Muscle of leg (tissue), 11 donors: Measurements from ENCODE around the gene TMEM212. TPM values are rescaled to one million over a fixed set of nuclear protein-coding genes. Genes with fewer than 3 reads are reported as not detected.
A peak's percentile ranks its signal among the peaks of the same experiment; 100 is the strongest.

Experiments
- DNase-seq: peaks from one replicate; pipeline ENCODE4 v3.0.0; 2013
- H3K27ac ChIP-seq: one replicate; pipeline ENCODE4 v1.5.1; 2013; ENCODE audit warnings: mild to moderate bottlenecking, low read length, control low read depth
- H3K27me3 ChIP-seq: one replicate; pipeline ENCODE4 v1.6.1; 2013; ENCODE audit warnings: low read length; ENCODE audit not compliant: control insufficient read depth, insufficient read depth
- H3K36me3 ChIP-seq: one replicate; pipeline ENCODE4 v1.6.1; 2013; ENCODE audit warnings: low read length; ENCODE audit not compliant: control insufficient read depth, insufficient read depth
- H3K4me1 ChIP-seq: one replicate; pipeline ENCODE4 v1.6.1; 2013; ENCODE audit warnings: low read length; ENCODE audit not compliant: control insufficient read depth, insufficient read depth
- H3K4me3 ChIP-seq: one replicate; pipeline ENCODE4 v1.5.1; 2013; ENCODE audit warnings: low read length, control low read depth
- H3K9me3 ChIP-seq: replicated peaks from 2 replicates; pipeline ENCODE4 v1.6.1; 2013; ENCODE audit warnings: low read depth, low read length; ENCODE audit not compliant: control insufficient read depth
- WGBS: methylation state at CpG from one replicate; pipeline ENCODE4 v1.1.5; 2013; ENCODE audit warnings: missing lambda C conversion rate; ENCODE audit not compliant: insufficient coverage; 5-methylcytosine and 5-hydroxymethylcytosine counted together
- polyA plus RNA-seq, 8 donors: library from polyadenylated mRNA; unstranded; fragments of 120-200 nt; gene quantifications; one replicate each; pipeline versions ENCODE4 v1.2.1 to v1.2.3, GENCODE V29; 2013; ENCODE audit warnings: inconsistent platforms in 1 of 8, low replicate concordance in 1 of 8; ENCODE audit not compliant: insufficient read length in 8 of 8, insufficient read depth in 1 of 8
- total RNA-seq: library from RNA; stranded (reverse); fragments of 120-200 nt; gene quantifications from one replicate; pipeline ENCODE4 v1.2.4, GENCODE V29; 2013

The TMEM212 gene
- total and polyA plus RNA-seq, 9 donors, result 0.06 to 0.34 (median 0.12) TPM; not detected in 3

DNA sequence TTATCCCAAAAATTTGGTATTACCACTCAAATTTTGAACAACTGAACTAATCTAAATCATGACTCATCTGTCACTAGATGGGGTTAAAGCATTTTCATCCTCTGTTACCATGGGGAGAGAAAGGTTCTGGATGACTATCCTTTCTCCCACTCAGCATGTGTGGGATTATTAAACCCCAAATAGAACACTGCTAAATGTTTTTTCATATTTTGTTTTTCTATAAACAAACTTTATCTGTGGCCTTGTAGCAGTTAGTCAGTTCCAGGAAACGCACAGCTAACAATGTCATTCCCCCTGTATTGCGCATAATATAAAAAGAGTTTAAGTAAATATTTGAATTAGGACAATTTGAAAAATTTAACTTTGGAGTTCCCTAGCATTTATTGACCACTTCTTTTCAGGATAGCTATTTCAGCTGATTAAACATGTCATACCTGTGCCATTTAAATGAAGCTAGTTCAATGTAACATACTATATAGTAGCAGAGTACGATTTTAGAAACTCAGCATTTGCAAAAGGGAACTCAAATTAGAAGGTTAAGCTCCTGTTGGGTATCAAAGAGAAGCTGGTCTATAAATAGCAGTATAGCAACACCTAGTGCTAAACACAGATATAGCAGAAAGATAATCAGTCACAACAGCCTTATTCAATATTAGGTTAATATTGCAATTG lies 9.2 kb upstream of the TMEM212 start:
- Histone ChIP-seq H3K9me3 (no peaks in the 10 kb centered on the region), H3K4me3 (no peak overlapping the region), H3K4me1 (peaks cover 11% of the 10 kb centered on the region), H3K27me3 (no peaks in the 10 kb centered on the region), H3K27ac (peak overlapping the region; percentile 74), H3K36me3 (no peaks in the 10 kb centered on the region)
- DNase-seq, result peak; percentile 73
- no CpG with 5 or more reads among the region's 3 CpGs for WGBS

DNA sequence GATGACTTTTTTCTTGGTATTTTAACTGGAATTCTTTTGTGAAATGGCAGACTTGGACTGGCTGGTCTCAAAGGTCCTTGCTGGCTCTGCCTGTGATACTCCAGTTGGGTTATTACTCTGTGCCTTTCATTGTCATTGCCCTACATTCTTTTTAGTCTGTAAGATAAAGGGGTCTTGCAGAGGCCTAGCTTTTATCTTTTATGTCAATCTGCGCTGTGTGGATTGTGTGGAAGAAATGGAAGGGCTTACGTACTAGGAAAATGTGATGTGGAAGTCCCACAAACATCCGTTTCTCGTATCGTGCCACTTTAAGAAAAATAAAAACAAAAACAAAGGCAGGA lies 8.7 kb upstream of the TMEM212 start:
- H3K36me3 ChIP-seq, result no peaks in the 10 kb centered on the region
- H3K27ac ChIP-seq, result peak overlapping the region; percentile 1
- H3K27me3 ChIP-seq, result no peaks in the 10 kb centered on the region
- no peak overlapping the region for H3K4me3 ChIP-seq
- no peak for DNase-seq
- H3K9me3 ChIP-seq, result no peaks in the 10 kb centered on the region
- H3K4me1 ChIP-seq, result peaks cover 13% of the 10 kb centered on the region
- no CpG with 5 or more reads among the region's 5 CpGs for WGBS

DNA sequence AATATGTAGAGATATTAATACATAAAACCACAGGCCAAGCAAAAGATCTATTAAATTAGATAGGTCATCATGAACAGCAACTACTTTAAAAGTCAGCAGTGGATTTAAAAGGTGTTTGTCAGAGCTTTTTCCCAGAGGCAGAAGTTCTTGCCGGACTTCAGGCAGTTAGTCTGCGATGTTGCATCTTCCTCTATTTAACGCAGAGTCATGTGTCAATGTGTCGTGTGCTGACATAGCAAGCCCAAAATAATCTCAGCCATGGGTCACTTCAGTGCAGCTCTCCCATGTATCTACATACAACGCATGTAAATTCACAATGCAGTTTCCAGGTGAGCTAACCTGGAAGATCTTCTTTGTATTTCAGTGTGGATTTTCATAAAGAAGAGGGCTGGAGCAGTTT lies 8.0 kb upstream of the TMEM212 start:
- H3K9me3 ChIP-seq, result no peaks in the 10 kb centered on the region
- H3K27me3 ChIP-seq, result no peaks in the 10 kb centered on the region
- 53% methylated on average over 3 of the region's 5 CpGs for WGBS
- no peak overlapping the region for H3K4me3 ChIP-seq
- peaks cover 7% of the 10 kb centered on the region for H3K4me1 ChIP-seq
- H3K27ac ChIP-seq, result no peak overlapping the region
- peak; percentile 71 for DNase-seq
- H3K36me3 ChIP-seq, result no peaks in the 10 kb centered on the region

DNA sequence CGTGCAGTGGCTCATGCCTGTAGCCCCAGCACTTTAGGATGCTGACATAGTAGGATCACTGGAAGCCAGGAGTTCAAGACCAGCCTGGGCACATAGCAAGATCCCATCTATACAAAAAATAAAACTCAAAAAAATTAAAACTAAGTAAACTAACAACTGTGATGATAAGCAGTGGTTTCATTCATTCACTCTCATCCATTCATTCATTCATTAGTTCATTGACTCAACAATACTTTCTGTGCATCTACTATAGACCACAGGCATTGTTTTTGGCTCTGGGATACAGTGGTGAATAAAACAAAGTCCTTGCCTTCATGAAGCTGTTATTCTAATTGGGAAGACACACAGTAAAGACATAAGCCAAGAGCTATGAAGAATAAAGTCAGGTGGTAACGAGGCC lies 7.5 kb upstream of the TMEM212 start:
- DNase-seq, result no peak
- no peak overlapping the region for H3K27ac ChIP-seq
- H3K4me3 ChIP-seq, result no peak overlapping the region
- no peaks in the 10 kb centered on the region for H3K36me3 ChIP-seq
- H3K4me1 ChIP-seq, result peaks cover 8% of the 10 kb centered on the region
- WGBS, result 86% methylated on average over 2 of the region's 2 CpGs
- no peaks in the 10 kb centered on the region for H3K27me3 ChIP-seq
- H3K9me3 ChIP-seq, result no peaks in the 10 kb centered on the region

DNA sequence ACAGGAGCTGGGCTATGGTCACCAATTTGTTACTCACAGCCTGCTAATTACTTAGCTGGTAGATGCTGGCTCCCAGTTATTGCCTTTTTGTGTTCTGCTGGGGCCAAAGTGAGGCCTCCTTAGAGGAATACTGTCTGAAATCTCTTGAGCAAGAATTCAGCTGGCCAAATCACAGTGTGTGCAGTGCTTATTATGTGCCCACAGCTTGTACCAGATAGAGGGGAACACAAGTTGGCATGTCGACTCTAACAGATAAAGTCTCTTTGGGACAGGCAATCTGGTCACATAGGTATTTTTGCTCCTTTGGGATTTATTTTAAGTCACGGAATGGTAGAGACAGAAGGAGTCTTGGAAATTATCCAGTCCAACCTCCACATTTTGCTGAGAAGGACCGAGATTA lies 6.3 kb upstream of the TMEM212 start:
- Histone ChIP-seq H3K27ac (no peak overlapping the region), H3K27me3 (no peaks in the 10 kb centered on the region), H3K4me1 (peaks cover 12% of the 10 kb centered on the region), H3K4me3 (no peak overlapping the region), H3K9me3 (no peaks in the 10 kb centered on the region), H3K36me3 (no peaks in the 10 kb centered on the region)
- WGBS, result no CpG with 5 or more reads among the region's 3 CpGs
- no peak for DNase-seq

DNA sequence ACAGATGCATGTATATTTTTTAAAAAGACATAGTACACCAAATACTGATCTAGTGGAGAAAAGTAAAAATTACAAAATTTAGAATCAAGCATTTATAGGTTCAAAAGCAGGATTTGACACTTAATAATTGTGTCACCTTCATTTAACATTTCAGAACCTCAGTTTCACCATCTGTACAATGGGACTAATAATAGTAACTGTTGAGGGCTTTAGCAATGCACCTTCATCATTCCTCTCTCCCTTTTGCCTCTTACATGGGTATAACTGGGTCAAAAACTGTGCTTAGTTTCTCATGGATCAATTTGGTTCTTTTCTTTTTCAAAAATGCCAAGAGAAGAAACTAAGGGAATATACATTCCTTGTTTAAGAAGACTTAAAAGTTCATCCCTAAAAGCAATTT lies 5.5 kb upstream of the TMEM212 start:
- no peak for DNase-seq
- Histone ChIP-seq H3K27me3 (no peaks in the 10 kb centered on the region), H3K27ac (peak overlapping the region; percentile 86), H3K4me1 (peaks cover 12% of the 10 kb centered on the region), H3K4me3 (no peak overlapping the region), H3K36me3 (no peaks in the 10 kb centered on the region), H3K9me3 (no peaks in the 10 kb centered on the region)

DNA sequence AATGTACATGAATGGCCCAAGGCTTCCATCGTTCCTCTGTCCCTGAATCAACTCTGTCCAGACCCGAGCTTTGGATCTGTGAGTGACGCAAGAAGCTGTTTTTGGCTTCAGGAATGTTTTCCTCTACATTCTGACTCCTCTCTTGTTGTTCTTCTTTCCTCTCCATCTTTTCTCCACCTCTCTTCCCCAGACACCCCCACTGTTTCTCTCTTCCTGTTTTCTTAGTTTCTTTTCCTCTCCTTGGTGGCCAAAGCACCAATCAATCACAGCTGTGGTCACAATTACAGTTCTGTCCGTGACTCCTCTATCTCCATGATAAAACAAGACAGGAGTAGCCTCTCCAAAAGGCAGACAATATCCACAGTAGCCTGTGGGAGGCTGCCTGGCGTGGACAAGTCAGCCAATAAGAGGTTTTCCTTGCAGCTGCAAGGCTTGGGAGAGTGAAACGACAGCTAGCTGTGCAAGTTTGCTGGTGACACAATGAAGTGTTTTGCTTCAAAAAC lies 4.9 kb upstream of the TMEM212 start:
- Histone ChIP-seq H3K4me3 (peak overlapping the region; percentile 4), H3K27me3 (no peaks in the 10 kb centered on the region), H3K9me3 (no peaks in the 10 kb centered on the region), H3K27ac (peak overlapping the region; percentile 86), H3K4me1 (peaks cover 15% of the 10 kb centered on the region), H3K36me3 (no peaks in the 10 kb centered on the region)
- 9% methylated on average over 6 of the region's 6 CpGs for WGBS
- peak; percentile 94 for DNase-seq

DNA sequence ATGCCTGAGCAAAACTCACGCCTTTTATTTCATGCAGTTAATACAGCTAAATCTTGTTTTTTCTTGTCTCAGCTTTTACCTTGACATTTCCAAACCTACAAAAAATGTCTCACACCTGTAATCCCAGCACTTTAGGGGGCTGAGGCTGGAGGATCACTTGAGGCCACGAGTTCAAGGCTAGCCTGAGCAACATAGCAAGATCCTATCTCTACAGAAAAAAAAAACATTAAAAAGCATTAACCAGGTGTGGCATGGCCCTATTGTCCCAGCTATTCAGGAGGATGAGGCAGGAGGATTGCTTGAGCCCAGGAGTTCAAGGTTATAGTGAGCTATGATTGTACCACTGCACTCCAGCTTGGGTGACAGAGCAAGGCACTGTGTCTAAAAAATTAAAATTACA lies 3.9 kb upstream of the TMEM212 start:
- Histone ChIP-seq H3K4me1 (peaks cover 16% of the 10 kb centered on the region), H3K36me3 (no peaks in the 10 kb centered on the region), H3K27me3 (no peaks in the 10 kb centered on the region), H3K9me3 (no peaks in the 10 kb centered on the region), H3K4me3 (no peak overlapping the region), H3K27ac (peak overlapping the region; percentile 86)
- WGBS, result no CpG with 5 or more reads among the region's 2 CpGs
- DNase-seq, result no peak

DNA sequence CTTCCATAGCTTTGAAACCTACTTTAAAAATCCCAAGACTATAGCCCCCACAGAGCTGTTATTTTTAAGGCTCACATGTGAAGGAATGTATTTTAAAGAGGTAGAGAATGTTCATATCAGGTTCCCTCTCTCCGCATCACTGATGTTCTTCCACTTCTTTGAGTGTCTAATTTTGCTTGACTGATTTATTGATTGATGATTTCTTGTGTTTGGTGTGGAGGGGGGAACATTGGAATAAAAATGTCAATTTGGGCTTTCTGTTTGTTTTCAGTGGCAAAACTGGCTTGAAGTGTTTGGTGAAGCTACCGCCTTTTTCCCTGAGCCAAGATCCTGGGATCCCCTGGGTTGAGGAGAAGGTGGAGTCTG lies 2.7 kb upstream of the TMEM212 start:
- no CpG with 5 or more reads among the region's 2 CpGs for WGBS
- H3K9me3 ChIP-seq, result no peaks in the 10 kb centered on the region
- no peak overlapping the region for H3K27ac ChIP-seq
- no peak for DNase-seq
- peaks cover 16% of the 10 kb centered on the region for H3K4me1 ChIP-seq
- no peaks in the 10 kb centered on the region for H3K36me3 ChIP-seq
- no peak overlapping the region for H3K4me3 ChIP-seq
- no peaks in the 10 kb centered on the region for H3K27me3 ChIP-seq

DNA sequence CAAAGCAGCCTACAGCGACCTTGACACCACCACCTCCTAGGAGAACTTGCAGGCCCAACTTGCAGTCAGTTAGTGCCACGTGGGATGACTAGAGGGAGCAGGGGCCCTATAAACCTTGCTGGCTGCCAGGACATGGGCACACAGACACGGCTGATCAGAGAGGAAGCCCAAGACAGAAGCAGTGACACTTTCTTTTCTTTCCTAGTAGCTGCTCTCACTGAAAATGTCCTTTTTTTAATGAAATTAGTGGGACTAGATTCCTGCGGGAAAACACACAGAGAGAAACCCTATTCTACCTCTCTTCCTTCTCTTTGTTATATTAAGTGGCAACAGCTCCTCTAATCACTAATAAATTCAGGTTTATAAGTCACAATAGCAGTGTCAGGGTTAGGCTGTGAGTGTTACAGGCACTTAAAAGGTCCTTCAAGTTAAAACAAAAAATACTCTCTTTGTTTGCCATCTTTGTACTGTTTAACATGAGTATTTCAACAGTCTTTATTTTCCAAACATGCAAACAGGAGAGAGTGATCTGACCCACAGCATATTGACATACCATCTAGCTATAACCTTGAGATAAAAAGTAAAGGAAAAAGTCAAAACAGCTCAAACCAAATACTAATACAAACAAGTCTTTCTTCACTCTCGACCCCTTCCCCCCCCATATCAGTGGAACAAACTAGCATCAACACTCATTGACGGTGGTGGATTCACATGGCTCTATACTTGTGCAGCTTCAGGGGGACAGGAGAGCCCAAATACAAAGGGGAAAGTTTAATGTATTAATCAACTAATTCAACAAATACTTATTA lies 2.1 kb upstream of the TMEM212 start:
- H3K36me3 ChIP-seq, result no peaks in the 10 kb centered on the region
- H3K27me3 ChIP-seq, result no peaks in the 10 kb centered on the region
- no peaks in the 10 kb centered on the region for H3K9me3 ChIP-seq
- no peak overlapping the region for H3K27ac ChIP-seq
- no peak for DNase-seq
- H3K4me1 ChIP-seq, result peaks cover 16% of the 10 kb centered on the region
- H3K4me3 ChIP-seq, result no peak overlapping the region
- no CpG with 5 or more reads among the region's 6 CpGs for WGBS
